Activated CD4-positive, alpha-beta memory T cell treated with anti-CD3 and anti-CD28 coated beads, Interleukin-2, amount 10 ng/mL, durations not matched to agents 7 days and 5 days (primary cell): ENCODE data around the gene KANTR. TPM values are rescaled to one million over a fixed set of nuclear protein-coding genes. Genes with fewer than 3 reads are reported as not detected.
A peak's percentile ranks its signal among the peaks of the same experiment; 100 is the strongest.

Experiments used
- CTCF ChIA-PET: fragments of 350-600 bp; sonication (Branson Sonifier 250); formaldehyde crosslinking; loops from one replicate; lab custom pipeline; 2021; ENCODE audit warnings: antibody characterized with exemption, inconsistent platforms; lab: Charles Lee
- POLR2A ChIA-PET: fragments of 350-600 bp; sonication (Branson Sonifier 250); formaldehyde crosslinking; loops from one replicate; lab custom pipeline; 2021; ENCODE audit warnings: antibody characterized with exemption; lab: Charles Lee
- DNase-seq: peaks from one replicate; pipeline ENCODE4 v3.0.0-alpha.2; 2020
- H3K27ac Mint-ChIP-seq: one replicate; pipeline ENCODE4 v1.8.0; 2021; ENCODE audit warnings: mild to moderate bottlenecking, mixed read lengths
- H3K27me3 Mint-ChIP-seq: one replicate; pipeline ENCODE4 v1.8.0; 2021; ENCODE audit warnings: mixed read lengths
- H3K36me3 Mint-ChIP-seq: one replicate; pipeline ENCODE4 v1.8.0; 2021; ENCODE audit warnings: low read depth, mixed read lengths
- H3K4me1 Mint-ChIP-seq: one replicate; pipeline ENCODE4 v1.8.0; 2021; ENCODE audit warnings: mixed read lengths
- H3K4me3 Mint-ChIP-seq: one replicate; pipeline ENCODE4 v1.8.0; 2021; ENCODE audit warnings: mild to moderate bottlenecking, mixed read lengths
- H3K9me3 Mint-ChIP-seq: one replicate; pipeline ENCODE4 v1.8.0; 2021; ENCODE audit warnings: mixed read lengths
- total RNA-seq, 2 experiments: library from RNA; stranded (reverse); gene quantifications; one replicate each; pipeline ENCODE4 v1.2.3, GENCODE V29; 2021

KANTR gene
- total RNA-seq, 2 experiments from 2014 or later: 7.5 to 7.7 TPM

- no peak for DNase-seq
- Mint-ChIP-seq H3K36me3 (peaks cover 30% of the 10 kb centered on the region), H3K4me3 (no peak overlapping the region), H3K4me1 (peaks cover 63% of the 10 kb centered on the region), H3K9me3 (no peaks in the 10 kb centered on the region), H3K27me3 (no peaks in the 10 kb centered on the region), H3K27ac (no peak overlapping the region)
- ChIA-PET CTCF (no interaction called here), POLR2A (no interaction called here)
Measured at GRCh38 chrX:53084863-53085262, 9.1 kb upstream of the KANTR start.

GRCh38 chrX:53085661-53086229 is 8.2 kb upstream of the KANTR start:
- no peak for DNase-seq
- ChIA-PET CTCF (no interaction called here), POLR2A (no interaction called here)
- peaks cover 61% of the 10 kb centered on the region for H3K4me1 Mint-ChIP-seq
- no peaks in the 10 kb centered on the region for H3K27me3 Mint-ChIP-seq
- no peak overlapping the region for H3K4me3 Mint-ChIP-seq
- no peaks in the 10 kb centered on the region for H3K9me3 Mint-ChIP-seq
- H3K27ac Mint-ChIP-seq: peak overlapping the region; percentile 56
- H3K36me3 Mint-ChIP-seq: peaks cover 30% of the 10 kb centered on the region

- Mint-ChIP-seq H3K27ac (peak overlapping the region; percentile 10), H3K4me3 (no peak overlapping the region)
- POLR2A ChIA-PET: no interaction called here
Measured at GRCh38 chrX:53086464-53086863, 7.5 kb upstream of the KANTR start.

GRCh38 chrX:53087388-53087831 is 6.5 kb upstream of the KANTR start:
- Mint-ChIP-seq H3K36me3 (peaks cover 30% of the 10 kb centered on the region), H3K27me3 (no peaks in the 10 kb centered on the region), H3K4me3 (no peak overlapping the region), H3K9me3 (no peaks in the 10 kb centered on the region), H3K27ac (no peak overlapping the region), H3K4me1 (peaks cover 55% of the 10 kb centered on the region)
- CTCF ChIA-PET: no interaction called here
- no peak for DNase-seq
- POLR2A ChIA-PET: interaction anchor here (1.0 kb wide), 1 partner anchor 335 kb away, joined by 4 read pairs; the partner anchor contains the start of gene SMC1A

More at GRCh38 chrX:53086464-53086863, 7.5 kb upstream of the KANTR start:
- H3K27me3 Mint-ChIP-seq: no peaks in the 10 kb centered on the region
- no peak for DNase-seq
- peaks cover 58% of the 10 kb centered on the region for H3K4me1 Mint-ChIP-seq
- H3K9me3 Mint-ChIP-seq: no peaks in the 10 kb centered on the region
- peaks cover 30% of the 10 kb centered on the region for H3K36me3 Mint-ChIP-seq
- CTCF ChIA-PET: no interaction called here

GRCh38 chrX:53088136-53088974 is 5.6 kb upstream of the KANTR start:
- POLR2A ChIA-PET: interaction anchor here (0.9 kb wide), 1 partner anchor 137 kb away, joined by 3 read pairs; the partner anchor contains the start of gene KDM5C
- Mint-ChIP-seq H3K27ac (peak overlapping the region; percentile 71), H3K27me3 (no peaks in the 10 kb centered on the region), H3K9me3 (no peaks in the 10 kb centered on the region), H3K4me1 (peaks cover 51% of the 10 kb centered on the region), H3K4me3 (peak overlapping the region; percentile 78), H3K36me3 (peaks cover 28% of the 10 kb centered on the region)
- CTCF ChIA-PET: interaction anchor here (1.8 kb wide), 1 partner anchor 16 kb away, joined by 8 read pairs; no protein-coding TSS in a partner anchor
- peak; percentile 68 for DNase-seq

GRCh38 chrX:53089224-53089842 is 4.6 kb upstream of the KANTR start:
- CTCF ChIA-PET: interaction anchor here (1.8 kb wide), 1 partner anchor 17 kb away, joined by 8 read pairs; no protein-coding TSS in a partner anchor
- no peaks in the 10 kb centered on the region for H3K27me3 Mint-ChIP-seq
- DNase-seq: peak; percentile 31
- H3K27ac Mint-ChIP-seq: no peak overlapping the region
- POLR2A ChIA-PET: no interaction called here
- peaks cover 21% of the 10 kb centered on the region for H3K36me3 Mint-ChIP-seq
- no peaks in the 10 kb centered on the region for H3K9me3 Mint-ChIP-seq
- H3K4me1 Mint-ChIP-seq: peaks cover 41% of the 10 kb centered on the region
- peak overlapping the region; percentile 78 for H3K4me3 Mint-ChIP-seq

GRCh38 chrX:53089925-53090324 is 4.0 kb upstream of the KANTR start:
- Mint-ChIP-seq H3K36me3 (peaks cover 15% of the 10 kb centered on the region), H3K27ac (no peak overlapping the region), H3K27me3 (no peaks in the 10 kb centered on the region), H3K4me3 (no peak overlapping the region), H3K4me1 (peaks cover 42% of the 10 kb centered on the region), H3K9me3 (no peaks in the 10 kb centered on the region)
- POLR2A ChIA-PET: no interaction called here
- no peak for DNase-seq
- CTCF ChIA-PET: interaction anchor here (1.8 kb wide), 1 partner anchor 17 kb away, joined by 8 read pairs; no protein-coding TSS in a partner anchor

- Mint-ChIP-seq H3K36me3 (peaks cover under 1% of the 10 kb centered on the region), H3K27me3 (no peaks in the 10 kb centered on the region), H3K27ac (no peak overlapping the region), H3K4me1 (peaks cover 41% of the 10 kb centered on the region), H3K4me3 (no peak overlapping the region), H3K9me3 (no peaks in the 10 kb centered on the region)
- no peak for DNase-seq
- ChIA-PET CTCF (interaction anchor here (1.0 kb wide), 1 partner anchor 20 kb away, joined by 3 read pairs; no protein-coding TSS in a partner anchor), POLR2A (no interaction called here)
Measured at GRCh38 chrX:53091354-53091753, 2.6 kb upstream of the KANTR start.

GRCh38 chrX:53093177-53093655 is 726 bp upstream of the KANTR start:
- no peaks in the 10 kb centered on the region for H3K27me3 Mint-ChIP-seq
- H3K9me3 Mint-ChIP-seq: no peaks in the 10 kb centered on the region
- peak; percentile 81 for DNase-seq
- peak overlapping the region; percentile 87 for H3K4me3 Mint-ChIP-seq
- ChIA-PET POLR2A (no interaction called here), CTCF (no interaction called here)
- H3K4me1 Mint-ChIP-seq: peaks cover 30% of the 10 kb centered on the region
- peak overlapping the region; percentile 85 for H3K27ac Mint-ChIP-seq
- H3K36me3 Mint-ChIP-seq: no peaks in the 10 kb centered on the region

- POLR2A ChIA-PET: interaction anchor here (1.3 kb wide), 1 partner anchor 13 kb away, joined by 8 read pairs; the partner anchor contains the start of gene TSPYL2
- H3K27ac Mint-ChIP-seq: peak overlapping the region; percentile 85
- H3K9me3 Mint-ChIP-seq: no peaks in the 10 kb centered on the region
- peak overlapping the region; percentile 87 for H3K4me3 Mint-ChIP-seq
- DNase-seq: no peak
- H3K36me3 Mint-ChIP-seq: peaks cover 3% of the 10 kb centered on the region
- peaks cover 18% of the 10 kb centered on the region for H3K4me1 Mint-ChIP-seq
- CTCF ChIA-PET: no interaction called here
- H3K27me3 Mint-ChIP-seq: no peaks in the 10 kb centered on the region
Measured at GRCh38 chrX:53094582-53094905, 602 bp downstream of the KANTR start.

- H3K27me3 Mint-ChIP-seq: no peaks in the 10 kb centered on the region
- H3K9me3 Mint-ChIP-seq: no peaks in the 10 kb centered on the region
- POLR2A ChIA-PET: no interaction called here
- no peak overlapping the region for H3K4me3 Mint-ChIP-seq
- DNase-seq: no peak
- H3K27ac Mint-ChIP-seq: no peak overlapping the region
- CTCF ChIA-PET: no interaction called here
- peaks cover 3% of the 10 kb centered on the region for H3K36me3 Mint-ChIP-seq
- H3K4me1 Mint-ChIP-seq: peaks cover 18% of the 10 kb centered on the region
Measured at GRCh38 chrX:53095796-53096195, 1.9 kb downstream of the KANTR start.

GRCh38 chrX:53114864-53115549 is 21.1 kb downstream of the KANTR start:
- Mint-ChIP-seq H3K9me3 (no peaks in the 10 kb centered on the region), H3K4me1 (peaks cover 8% of the 10 kb centered on the region), H3K36me3 (no peaks in the 10 kb centered on the region), H3K27me3 (no peaks in the 10 kb centered on the region), H3K27ac (no peak overlapping the region), H3K4me3 (no peak overlapping the region)
- no peak for DNase-seq
- POLR2A ChIA-PET: no interaction called here
- CTCF ChIA-PET: no interaction called here
